Neural cell (in vitro differentiated cells): ENCODE measurements around the gene MED29. TPM values are rescaled to one million over a fixed set of nuclear protein-coding genes. Genes with fewer than 3 reads are reported as not detected.

Source experiments
- H2AFZ ChIP-seq: fragments of 200-600, 300-800 bp; sonication (generic), shearing (Covaris generic); 2 replicates; pipeline ENCODE4 v1.6.0; 2014; ENCODE audit warnings: low read depth, mild to moderate bottlenecking, antibody characterized with exemption, low read length, moderate library complexity
- H3F3A ChIP-seq: fragments of 200-600 bp; shearing (Covaris generic); 2 replicates; pipeline ENCODE4 v1.6.1; 2016; ENCODE audit warnings: mild to moderate bottlenecking, moderate library complexity, mixed read lengths, antibody characterized with exemption, low read length; ENCODE audit not compliant: insufficient read depth, poor library complexity, severe bottlenecking
- H3K27ac ChIP-seq: fragments of 200-600, 300-800 bp; sonication (generic), shearing (Covaris generic); 2 replicates; pipeline ENCODE4 v1.5.1; 2014; ENCODE audit warnings: mild to moderate bottlenecking, low read length, moderate library complexity
- H3K27me3 ChIP-seq: fragments of 300-800, 200-600 bp; sonication (generic), shearing (Covaris generic); 2 replicates; pipeline ENCODE4 v1.6.0; 2014; ENCODE audit warnings: mild to moderate bottlenecking, low read depth, low read length, moderate library complexity; ENCODE audit not compliant: insufficient read depth
- H3K36me3 ChIP-seq: fragments of 300-800, 200-600 bp; sonication (generic), shearing (Covaris generic); 2 replicates; pipeline ENCODE4 v1.5.1; 2014; ENCODE audit warnings: mild to moderate bottlenecking, antibody characterized with exemption, low read length, moderate library complexity; ENCODE audit not compliant: insufficient read depth
- H3K4me2 ChIP-seq: fragments of 300-800, 200-600 bp; sonication (generic), shearing (Covaris generic); 2 replicates; pipeline ENCODE4 v1.6.0; 2014; ENCODE audit warnings: mild to moderate bottlenecking, low read length
- H3K4me3 ChIP-seq: fragments of 300-800, 200-600 bp; sonication (generic), shearing (Covaris generic); 2 replicates; pipeline ENCODE4 v1.5.1; 2014; ENCODE audit warnings: mild to moderate bottlenecking, low read length, moderate library complexity
- H3K79me2 ChIP-seq: fragments of 200-600 bp; shearing (Covaris generic); replicated peaks from 2 replicates; pipeline ENCODE4 v1.6.0; 2014; ENCODE audit warnings: mild to moderate bottlenecking, low read length, moderate library complexity; ENCODE audit not compliant: insufficient read depth
- H3K9ac ChIP-seq: fragments of 300-800, 200-600 bp; sonication (generic), shearing (Covaris generic); 2 replicates; pipeline ENCODE4 v1.6.1; 2016; ENCODE audit warnings: mild to moderate bottlenecking, low read length, mixed read lengths
- H3K9me2 ChIP-seq: fragments of 200-600 bp; shearing (Covaris generic); 2 replicates; pipeline ENCODE4 v1.6.1; 2016; ENCODE audit warnings: mild to moderate bottlenecking, low read length, mixed read lengths; ENCODE audit not compliant: insufficient read depth
- H3K9me3 ChIP-seq: fragments of 200-600, 300-800 bp; sonication (generic), shearing (Covaris generic); 2 replicates; pipeline ENCODE4 v1.6.1; 2016; ENCODE audit warnings: mild to moderate bottlenecking, mixed run types, low read length, moderate library complexity, mixed read lengths
- H4K20me1 ChIP-seq: fragments of 200-600 bp; shearing (Covaris generic); 2 replicates; pipeline ENCODE4 v1.6.1; 2016; ENCODE audit warnings: mild to moderate bottlenecking, mixed run types; ENCODE audit not compliant: insufficient read depth
- CTCF ChIP-seq: fragments of 450-650 bp; IDR thresholded peaks from 2 replicates; pipeline ENCODE4 v1.5.1; 2014; ENCODE audit warnings: antibody characterized with exemption, mild to moderate bottlenecking, moderate library complexity; ENCODE audit not compliant: poor library complexity, severe bottlenecking
- EP300 ChIP-seq: fragments of 450-650 bp; conservative IDR thresholded peaks from 2 replicates; pipeline ENCODE4 v1.6.1; 2014; ENCODE audit warnings: antibody characterized with exemption, mild to moderate bottlenecking, moderate library complexity; ENCODE audit not compliant: poor library complexity, severe bottlenecking
- EZH2 ChIP-seq: fragments of 200-600, 300-800 bp; shearing (Covaris generic), sonication (generic); IDR thresholded peaks from 2 replicates; pipeline ENCODE4 v1.6.1; 2014; ENCODE audit warnings: antibody characterized with exemption, low read length, borderline replicate concordance, mild to moderate bottlenecking; ENCODE audit not compliant: insufficient read depth, poor library complexity, severe bottlenecking
- MXI1 ChIP-seq: fragments of 450-650 bp; conservative IDR thresholded peaks from 2 replicates; pipeline ENCODE4 v1.6.1; 2014; ENCODE audit warnings: antibody characterized with exemption, mild to moderate bottlenecking; ENCODE audit not compliant: poor library complexity, severe bottlenecking
- POLR2AphosphoS5 ChIP-seq: IDR thresholded peaks from 2 replicates; pipeline ENCODE4 v1.6.1; 2012
- RAD21 ChIP-seq: fragments of 450-650 bp; conservative IDR thresholded peaks from 2 replicates; pipeline ENCODE4 v1.6.1; 2014; ENCODE audit warnings: antibody characterized with exemption, mild to moderate bottlenecking, moderate library complexity
- REST ChIP-seq: IDR thresholded peaks from 2 replicates; pipeline ENCODE4 v1.6.1; 2012; ENCODE audit warnings: borderline replicate concordance
- SMC3 ChIP-seq: fragments of 450-650 bp; conservative IDR thresholded peaks from 2 replicates; pipeline ENCODE4 v1.6.1; 2014; ENCODE audit warnings: antibody characterized with exemption, mild to moderate bottlenecking, moderate library complexity; ENCODE audit not compliant: poor library complexity
- TAF1 ChIP-seq: IDR thresholded peaks from 2 replicates; pipeline ENCODE4 v1.6.1; 2012; ENCODE audit warnings: low read depth
- polyA plus RNA-seq: library from polyadenylated mRNA; depleted of rRNA; stranded (reverse); fragments of >200 nt; gene quantifications from 2 replicates; pipeline ENCODE4 v1.2.3, GENCODE V29; 2014

The MED29 gene
- polyA plus RNA-seq, 1 donor from 2014 or later = 39.5 TPM

- peak within 1 kb of the TSS; percentile 92 for H3K4me3 ChIP-seq
- H3K27ac ChIP-seq = peak within 1 kb of the TSS; percentile 98
- TF ChIP-seq MXI1 = peak; percentile 92
- TF ChIP-seq RAD21 = peak; percentile 41
- TF ChIP-seq POLR2AphosphoS5 = peak; percentile 99
- TF ChIP-seq CTCF = peak; percentile 26
- peak; percentile 84 for TF ChIP-seq REST
- no peak for TF ChIP-seq EZH2
- no peak for TF ChIP-seq EP300
- TF ChIP-seq SMC3 = peak; percentile 47
- peak; percentile 93 for TF ChIP-seq TAF1
- no peaks in the 10 kb centered on the region for H3K27me3 ChIP-seq
- peak within 1 kb of the TSS; percentile 69 for H2AFZ ChIP-seq
- H3K36me3 ChIP-seq = no peaks in the 10 kb centered on the region
- H3K9me2 ChIP-seq = no peaks in the 10 kb centered on the region
- no peaks in the 10 kb centered on the region for H3F3A ChIP-seq
- H3K9ac ChIP-seq = peak within 1 kb of the TSS; percentile 97
- no peaks in the 10 kb centered on the region for H3K9me3 ChIP-seq
- peaks cover 48% of the 10 kb centered on the region for H3K79me2 ChIP-seq
- peak within 1 kb of the TSS; percentile 97 for H3K4me2 ChIP-seq
- H4K20me1 ChIP-seq = no peaks in the 10 kb centered on the region
Observed at GRCh38 chr19:39445196-39446111, 54.3 kb downstream of the MED29 start, which contains the start of gene SUPT5H. Gene SUPT5H (plus strand): TSS chr19:39445582. CDS start chr19:39445891, 309 bp downstream.

GRCh38 chr19:39446365-39447084 lies 55.3 kb downstream of the MED29 start:
- Histone ChIP-seq H3K79me2 (peaks cover 54% of the 10 kb centered on the region), H3K4me3 (peak overlapping the region; percentile 92), H4K20me1 (no peaks in the 10 kb centered on the region), H3F3A (no peaks in the 10 kb centered on the region), H3K9me2 (no peaks in the 10 kb centered on the region), H3K36me3 (no peaks in the 10 kb centered on the region), H3K9me3 (no peaks in the 10 kb centered on the region), H3K4me2 (peak overlapping the region; percentile 97), H3K9ac (peak overlapping the region; percentile 97), H3K27me3 (no peaks in the 10 kb centered on the region), H2AFZ (no peak overlapping the region), H3K27ac (no peak overlapping the region)
- TF ChIP-seq RAD21 (no peak), EZH2 (no peak), SMC3 (no peak), MXI1 (no peak), TAF1 (no peak), POLR2AphosphoS5 (no peak), EP300 (no peak), CTCF (no peak), REST (no peak)
